CD4-positive, alpha-beta T cell (primary cell): ENCODE measurements around the gene ATP6V1G2. TPM values are rescaled to one million over a fixed set of nuclear protein-coding genes. Genes with fewer than 3 reads are reported as not detected.
"Not testable (repeated sequence)": the region's sequence is repeated elsewhere in the genome, so short reads cannot be mapped to it uniquely, and the experiment has no call there.

ENCODE experiments used
- ATAC-seq: fragments of 200-7000 bp; cut with Tn5 transposase; one replicate; pipeline ENCODE4 v1.10.0; 2022; ENCODE audit warnings: mild to moderate bottlenecking; ENCODE audit not compliant: poor library complexity
- CTCF ChIA-PET: fragments of 350-600 bp; sonication (Branson Sonifier 250); formaldehyde crosslinking; loops from one replicate; lab custom pipeline; 2021; ENCODE audit warnings: antibody characterized with exemption, inconsistent platforms; lab: Charles Lee
- POLR2A ChIA-PET: fragments of 350-600 bp; sonication (Branson Sonifier 250); formaldehyde crosslinking; loops from one replicate; lab custom pipeline; 2021; ENCODE audit warnings: antibody characterized with exemption, inconsistent platforms; lab: Charles Lee
- DNase-seq, 14 experiments: peaks; one replicate each; pipeline ENCODE4 v3.0.0-alpha.2; 2013 to 2020; ENCODE audit warnings: mixed read lengths in 2 of 14
- H3K27ac ChIP-seq, 2 donors: one replicate each; pipeline versions ENCODE4 v1.5.1 to v1.7.0; 2013; ENCODE audit warnings: low read length in 2 of 2, low read depth in 1 of 2, mild to moderate bottlenecking in 1 of 2
- H3K27me3 ChIP-seq, 2 experiments: 1 replicate in 1 of 2; 2 replicates in 1 of 2; pipeline versions ENCODE4 v1.6.1 to v1.7.0; 2013; ENCODE audit warnings: low read length in 2 of 2, control low read depth in 1 of 2, mild to moderate bottlenecking in 1 of 2, moderate library complexity in 1 of 2; ENCODE audit not compliant: insufficient read depth in 2 of 2, control insufficient read depth in 1 of 2
- H3K36me3 ChIP-seq: one replicate; pipeline ENCODE4 v1.6.1; 2013; ENCODE audit warnings: low read length, control low read depth; ENCODE audit not compliant: insufficient read depth
- H3K4me1 ChIP-seq: one replicate; pipeline ENCODE4 v1.6.1; 2013; ENCODE audit warnings: low read length, control low read depth; ENCODE audit not compliant: insufficient read depth
- H3K4me3 ChIP-seq: one replicate; pipeline ENCODE4 v1.5.1; 2013; ENCODE audit warnings: mild to moderate bottlenecking, low read length, moderate library complexity
- H3K9me3 ChIP-seq, 2 experiments: 1 replicate in 1 of 2; 2 replicates in 1 of 2; pipeline versions ENCODE4 v1.6.1 to v1.7.0; 2013; ENCODE audit warnings: low read length in 2 of 2, mild to moderate bottlenecking in 2 of 2, control low read depth in 1 of 2, moderate library complexity in 1 of 2; ENCODE audit not compliant: control insufficient read depth in 1 of 2, insufficient read depth in 1 of 2
- H3K27ac Mint-ChIP-seq: one replicate; pipeline ENCODE4 v1.8.0; 2020; ENCODE audit warnings: mixed read lengths
- H3K27me3 Mint-ChIP-seq: one replicate; pipeline ENCODE4 v1.8.0; 2021; ENCODE audit warnings: mixed read lengths
- H3K36me3 Mint-ChIP-seq: one replicate; pipeline ENCODE4 v1.8.0; 2021; ENCODE audit warnings: low read depth, mixed read lengths
- H3K4me1 Mint-ChIP-seq: one replicate; pipeline ENCODE4 v1.8.0; 2021; ENCODE audit warnings: low read depth, mixed read lengths
- H3K4me3 Mint-ChIP-seq: one replicate; pipeline ENCODE4 v1.8.0; 2020; ENCODE audit warnings: mild to moderate bottlenecking, mixed read lengths
- H3K9me3 Mint-ChIP-seq: one replicate; pipeline ENCODE4 v1.8.0; 2020; ENCODE audit warnings: mixed read lengths
- intact Hi-C, 2 experiments: fragments of 100-400 bp; cut with DNase I in 1 of 2; cut with micrococcal nuclease in 1 of 2; formaldehyde crosslinking; loops; one replicate each; pipeline versions ENCODE4 v1.15.1 to v1.9.0; 2023 to 2025; cut with DNase I, micrococcal nuclease
- total RNA-seq, 174 experiments: library from RNA in 2 of 174; stranded (reverse) in 2 of 174; gene quantifications; one replicate each; pipeline ENCODE4 v1.2.3 and lab custom pipeline; 2021 to 2026
- TF ChIP-seq, protein P1 (sequence below): fragments of 200-600 bp; IDR thresholded peaks from one replicate; pipeline ENCODE4 v1.8.0; 2022; ENCODE audit warnings: antibody characterized with exemption, mild to moderate bottlenecking

Gene ATP6V1G2
- total RNA-seq, 2 experiments from 2014 or later = 2.6 to 3.3 TPM

DNA sequence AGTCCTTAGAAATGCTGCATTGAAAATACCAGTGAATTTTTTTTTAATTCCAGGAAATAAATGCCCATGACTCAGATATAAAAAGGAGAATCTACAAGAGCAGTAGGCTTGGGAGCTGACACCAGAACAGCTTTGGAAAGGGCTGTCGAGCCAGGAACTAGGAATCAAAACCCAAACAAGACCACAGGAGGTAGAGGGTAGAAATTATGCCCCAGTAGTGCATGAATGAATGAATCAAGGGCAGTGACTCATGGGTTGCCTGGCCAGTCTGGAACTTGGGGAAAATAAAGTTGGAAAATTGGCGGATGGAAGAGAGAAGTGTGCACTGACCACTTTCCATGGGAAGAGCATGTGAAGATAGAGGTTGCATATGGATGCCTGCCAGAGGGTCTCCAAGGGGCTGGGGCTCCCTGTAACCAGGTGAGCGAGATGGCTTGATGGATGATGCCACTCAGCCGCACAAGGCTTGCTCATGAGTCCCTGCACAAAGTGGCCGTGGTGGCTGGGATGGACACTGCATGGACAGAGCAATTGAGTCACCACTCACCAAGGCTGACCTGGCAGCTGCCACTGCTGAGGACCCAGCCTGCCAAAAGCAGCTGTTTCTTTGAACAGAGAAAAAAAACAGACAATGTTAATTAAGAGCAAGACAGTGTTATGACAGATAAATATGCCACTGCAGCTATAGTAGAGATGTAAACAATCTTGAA, 32.8 kb downstream of the ATP6V1G2 start:
- H3K36me3 Mint-ChIP-seq = peaks cover 24% of the 10 kb centered on the region
- peaks cover 24% of the 10 kb centered on the region for H3K36me3 ChIP-seq
- no peak overlapping the region for H3K4me3 Mint-ChIP-seq
- no peaks in the 10 kb centered on the region for H3K4me1 ChIP-seq
- no peak for DNase-seq
- ATAC-seq = no peak
- H3K27me3 Mint-ChIP-seq = no peaks in the 10 kb centered on the region
- no peak overlapping the region for H3K27ac Mint-ChIP-seq
- no peak overlapping the region for H3K27ac ChIP-seq
- no peaks in the 10 kb centered on the region for H3K27me3 ChIP-seq
- no peaks in the 10 kb centered on the region for H3K9me3 ChIP-seq
- intact Hi-C loops = no loop called here
- no peak overlapping the region for H3K4me3 ChIP-seq
- no peaks in the 10 kb centered on the region for H3K9me3 Mint-ChIP-seq
- CTCF ChIA-PET = no interaction called here
- POLR2A ChIA-PET = no interaction called here
- no peaks in the 10 kb centered on the region for H3K4me1 Mint-ChIP-seq
- TF ChIP-seq, protein P1, sequence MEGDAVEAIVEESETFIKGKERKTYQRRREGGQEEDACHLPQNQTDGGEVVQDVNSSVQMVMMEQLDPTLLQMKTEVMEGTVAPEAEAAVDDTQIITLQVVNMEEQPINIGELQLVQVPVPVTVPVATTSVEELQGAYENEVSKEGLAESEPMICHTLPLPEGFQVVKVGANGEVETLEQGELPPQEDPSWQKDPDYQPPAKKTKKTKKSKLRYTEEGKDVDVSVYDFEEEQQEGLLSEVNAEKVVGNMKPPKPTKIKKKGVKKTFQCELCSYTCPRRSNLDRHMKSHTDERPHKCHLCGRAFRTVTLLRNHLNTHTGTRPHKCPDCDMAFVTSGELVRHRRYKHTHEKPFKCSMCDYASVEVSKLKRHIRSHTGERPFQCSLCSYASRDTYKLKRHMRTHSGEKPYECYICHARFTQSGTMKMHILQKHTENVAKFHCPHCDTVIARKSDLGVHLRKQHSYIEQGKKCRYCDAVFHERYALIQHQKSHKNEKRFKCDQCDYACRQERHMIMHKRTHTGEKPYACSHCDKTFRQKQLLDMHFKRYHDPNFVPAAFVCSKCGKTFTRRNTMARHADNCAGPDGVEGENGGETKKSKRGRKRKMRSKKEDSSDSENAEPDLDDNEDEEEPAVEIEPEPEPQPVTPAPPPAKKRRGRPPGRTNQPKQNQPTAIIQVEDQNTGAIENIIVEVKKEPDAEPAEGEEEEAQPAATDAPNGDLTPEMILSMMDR = no peak

DNA sequence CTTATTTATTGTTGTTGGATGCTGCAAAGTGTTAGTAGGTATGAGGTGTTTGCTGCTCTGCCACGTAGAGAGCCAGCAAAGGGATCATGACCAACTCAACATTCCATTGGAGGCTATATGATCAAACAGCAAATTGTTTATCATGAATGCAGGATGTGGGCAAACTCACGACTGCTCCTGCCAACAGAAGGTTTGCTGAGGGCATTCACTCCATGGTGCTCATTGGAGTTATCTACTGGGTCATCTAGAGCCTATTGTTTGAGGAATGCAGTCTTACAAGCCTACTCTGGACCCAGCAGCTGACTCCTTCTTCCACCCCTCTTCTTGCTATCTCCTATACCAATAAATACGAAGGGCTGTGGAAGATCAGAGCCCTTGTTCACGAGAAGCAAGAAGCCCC, 36.4 kb downstream of the ATP6V1G2 start:
- Mint-ChIP-seq H3K4me3 (no peak overlapping the region), H3K4me1 (peaks cover 6% of the 10 kb centered on the region), H3K27me3 (no peaks in the 10 kb centered on the region), H3K36me3 (peaks cover 49% of the 10 kb centered on the region), H3K9me3 (no peaks in the 10 kb centered on the region), H3K27ac (no peak overlapping the region)
- Histone ChIP-seq H3K4me3 (no peak overlapping the region), H3K36me3 (peaks cover 60% of the 10 kb centered on the region), H3K9me3 (no peaks in the 10 kb centered on the region), H3K4me1 (no peaks in the 10 kb centered on the region), H3K27ac (no peak overlapping the region), H3K27me3 (no peaks in the 10 kb centered on the region)
- DNase-seq (no peak), ATAC-seq (no peak)
- ChIA-PET POLR2A (no interaction called here), CTCF (no interaction called here)
- intact Hi-C loops = no loop called here
- TF ChIP-seq, protein P1 = no peak

DNA sequence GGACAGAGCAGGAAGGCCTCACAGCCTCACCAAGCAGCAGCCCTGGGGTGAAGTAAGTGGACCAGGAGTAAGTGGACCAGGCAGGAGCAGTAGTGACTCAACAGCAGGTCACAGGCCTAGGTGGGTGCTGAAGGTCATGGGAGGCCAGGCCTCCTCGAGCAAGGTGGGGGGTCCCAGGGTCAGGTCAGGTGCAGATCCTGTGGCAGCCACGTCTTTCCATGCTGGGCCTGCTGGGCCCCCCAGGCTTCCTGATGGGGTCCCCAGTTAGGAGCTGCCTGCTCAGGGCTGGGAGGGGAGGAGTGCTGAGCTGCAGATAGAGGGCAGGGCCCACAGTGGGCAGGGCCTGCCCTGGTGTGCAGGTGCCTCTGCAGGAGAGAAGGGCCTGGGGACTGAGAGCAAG, 37.4 kb downstream of the ATP6V1G2 start:
- H3K4me1 ChIP-seq, H3K27ac ChIP-seq, H3K4me1 Mint-ChIP-seq, H3K4me3 ChIP-seq, DNase-seq, H3K9me3 ChIP-seq, H3K27me3 ChIP-seq, POLR2A ChIA-PET, CTCF ChIA-PET, H3K27me3 Mint-ChIP-seq, intact Hi-C loops, H3K27ac Mint-ChIP-seq, ATAC-seq, H3K9me3 Mint-ChIP-seq, H3K4me3 Mint-ChIP-seq: not testable (repeated sequence)
- H3K36me3 Mint-ChIP-seq = peaks cover 53% of the 10 kb centered on the region
- peaks cover 63% of the 10 kb centered on the region for H3K36me3 ChIP-seq

DNA sequence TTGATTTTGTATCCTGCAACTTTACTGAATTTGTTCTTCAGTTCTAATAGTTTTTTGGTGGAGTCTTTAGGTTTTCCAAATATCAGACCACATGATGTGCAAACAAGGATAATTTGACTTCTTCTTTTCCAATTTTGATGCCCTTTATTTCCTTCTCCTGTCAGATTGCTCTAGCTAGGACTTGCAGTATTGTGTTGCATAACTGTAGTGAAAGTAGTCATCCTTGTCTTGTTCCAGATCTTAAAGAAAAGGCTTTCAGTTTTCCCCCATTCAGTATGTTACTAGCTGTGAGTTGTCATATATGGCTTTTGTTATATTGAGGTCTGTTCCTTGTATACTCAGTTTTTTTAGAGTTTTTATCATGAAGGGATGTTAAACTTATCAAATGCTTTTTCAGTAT, 43.8 kb downstream of the ATP6V1G2 start:
- H3K9me3 ChIP-seq = no peaks in the 10 kb centered on the region
- POLR2A ChIA-PET = no interaction called here
- intact Hi-C loops = no loop called here
- H3K27ac Mint-ChIP-seq = no peak overlapping the region
- no peaks in the 10 kb centered on the region for H3K9me3 Mint-ChIP-seq
- no peak overlapping the region for H3K27ac ChIP-seq
- no peaks in the 10 kb centered on the region for H3K27me3 Mint-ChIP-seq
- H3K36me3 ChIP-seq = peaks cover 29% of the 10 kb centered on the region
- peak overlapping the region; percentile 30 for H3K4me3 Mint-ChIP-seq
- peaks cover 25% of the 10 kb centered on the region for H3K36me3 Mint-ChIP-seq
- H3K4me1 Mint-ChIP-seq = peaks cover 50% of the 10 kb centered on the region
- CTCF ChIA-PET = no interaction called here
- ATAC-seq = no peak
- TF ChIP-seq, protein P1 = no peak
- peaks cover 21% of the 10 kb centered on the region for H3K4me1 ChIP-seq
- H3K4me3 ChIP-seq = no peak overlapping the region
- DNase-seq = no peak
- no peaks in the 10 kb centered on the region for H3K27me3 ChIP-seq

DNA sequence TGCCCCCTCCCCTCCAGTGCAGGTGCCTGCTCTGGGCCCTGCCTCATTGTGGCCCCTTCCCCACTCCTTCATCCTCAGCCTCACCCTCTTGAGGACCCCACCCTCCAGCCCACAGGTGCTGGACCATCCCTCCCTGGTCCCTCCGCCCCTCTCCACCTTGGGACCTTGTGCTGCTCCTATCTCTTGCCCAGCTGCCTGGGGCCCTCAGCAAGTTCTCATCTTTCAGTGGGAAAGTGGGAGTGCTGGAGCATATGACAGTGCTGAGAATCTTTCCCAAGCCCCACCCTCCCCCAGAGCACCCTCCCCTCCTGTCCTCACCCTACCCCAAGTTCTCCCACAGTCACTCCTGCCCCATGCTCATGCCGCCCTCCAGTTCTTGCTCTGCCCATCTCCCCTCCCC, 46.8 kb downstream of the ATP6V1G2 start:
- H3K27ac Mint-ChIP-seq, ATAC-seq, H3K36me3 Mint-ChIP-seq, H3K27ac ChIP-seq, CTCF ChIA-PET, H3K4me3 ChIP-seq, H3K27me3 ChIP-seq, DNase-seq, H3K9me3 ChIP-seq, H3K36me3 ChIP-seq, H3K9me3 Mint-ChIP-seq, H3K27me3 Mint-ChIP-seq: not testable (repeated sequence)
- Mint-ChIP-seq H3K4me3 (peak overlapping the region; percentile 95), H3K4me1 (peaks cover 70% of the 10 kb centered on the region)
- POLR2A ChIA-PET = interaction anchor here (1.1 kb wide), 1 partner anchor 42 kb away, joined by 6 read pairs; the partner anchor contains the start of gene DDX39B
- intact Hi-C loops = loop anchor here in 1 of 2 experiments (5.0 kb wide), 1 partner anchor 37 kb away; no protein-coding TSS in a partner anchor
- H3K4me1 ChIP-seq = peaks cover 44% of the 10 kb centered on the region
